Stimulated activated CD4-positive, alpha-beta T cell treated with anti-CD3 and anti-CD28 coated beads, Interleukin-4, amount 100 ng/mL, for 4 hours (primary cell): ENCODE data around the gene TRAM2.

Source experiments
- DNase-seq, 2 experiments: peaks; one replicate each; pipeline ENCODE4 v3.0.0-alpha.2; 2020

The TRAM2 gene

GRCh38 chr6:52566201-52566600, 10.7 kb downstream of the TRAM2 start:
- no peak for DNase-seq

GRCh38 chr6:52564856-52565255, 12.0 kb downstream of the TRAM2 start:
- no peak for DNase-seq

- no peak for DNase-seq
These were observed 13.9 kb downstream of the TRAM2 start for GRCh38 chr6:52562911-52563310.

GRCh38 chr6:52560462-52560861, 16.4 kb downstream of the TRAM2 start:
- DNase-seq: no peak

GRCh38 chr6:52558266-52559000, 18.4 kb downstream of the TRAM2 start:
- DNase-seq: no peak

- DNase-seq: no peak
These were observed 19.2 kb downstream of the TRAM2 start for GRCh38 chr6:52557389-52558265.

GRCh38 chr6:52555518-52556233, 21.2 kb downstream of the TRAM2 start:
- DNase-seq: no peak

GRCh38 chr6:52554684-52555280, 22.1 kb downstream of the TRAM2 start:
- DNase-seq: no peak

- no peak for DNase-seq
These were observed 23.1 kb downstream of the TRAM2 start for GRCh38 chr6:52553719-52554118.

- DNase-seq: no peak
These were observed 23.7 kb downstream of the TRAM2 start for GRCh38 chr6:52553158-52553557.

GRCh38 chr6:52552278-52552643, 24.6 kb downstream of the TRAM2 start:
- DNase-seq: no peak

GRCh38 chr6:52551483-52552277, 25.2 kb downstream of the TRAM2 start:
- DNase-seq: no peak

GRCh38 chr6:52550870-52551269, 26.0 kb downstream of the TRAM2 start:
- DNase-seq: no peak

GRCh38 chr6:52550014-52550575, 26.8 kb downstream of the TRAM2 start:
- no peak for DNase-seq

- no peak for DNase-seq
These were observed 27.4 kb downstream of the TRAM2 start for GRCh38 chr6:52549428-52549827.

GRCh38 chr6:52548999-52549398, 27.9 kb downstream of the TRAM2 start:
- DNase-seq: no peak

GRCh38 chr6:52548353-52548713, 28.5 kb downstream of the TRAM2 start:
- no peak for DNase-seq

GRCh38 chr6:52547647-52548352, 29.1 kb downstream of the TRAM2 start:
- no peak for DNase-seq

- DNase-seq: no peak
These were observed 30.2 kb downstream of the TRAM2 start for GRCh38 chr6:52546678-52547077.

- DNase-seq: no peak
These were observed 30.7 kb downstream of the TRAM2 start for GRCh38 chr6:52546192-52546591.

- DNase-seq: no peak
These were observed 31.3 kb downstream of the TRAM2 start for GRCh38 chr6:52545406-52546119.
